Eye (tissue), 1 donor: ENCODE results near the gene HTT.
A peak's percentile ranks its signal among the peaks of the same experiment; 100 is the strongest.

ENCODE experiments used
- DNase-seq: peaks from one replicate; pipeline ENCODE4 v3.0.0-alpha.2; 2015

Gene HTT

GRCh38 chr4:3280466-3280865, 206.0 kb downstream of the HTT start:
- DNase-seq, result no peak

- DNase-seq, result no peak
These were observed 209.0 kb downstream of the HTT start for GRCh38 chr4:3283483-3283882.

GRCh38 chr4:3283916-3284315, 209.4 kb downstream of the HTT start:
- DNase-seq, result no peak

GRCh38 chr4:3284734-3285557, 210.5 kb downstream of the HTT start:
- DNase-seq, result no peak

GRCh38 chr4:3285558-3286334, 211.3 kb downstream of the HTT start:
- no peak for DNase-seq

- DNase-seq, result no peak
These were observed 212.1 kb downstream of the HTT start for GRCh38 chr4:3286335-3287175.

GRCh38 chr4:3287271-3287971, 212.9 kb downstream of the HTT start:
- no peak for DNase-seq

- no peak for DNase-seq
These were observed 213.6 kb downstream of the HTT start for GRCh38 chr4:3287972-3288570.

- DNase-seq, result no peak
These were observed 214.2 kb downstream of the HTT start for GRCh38 chr4:3288571-3289094.

GRCh38 chr4:3290476-3290875, 216.0 kb downstream of the HTT start:
- no peak for DNase-seq

- no peak for DNase-seq
These were observed 216.4 kb downstream of the HTT start for GRCh38 chr4:3290889-3291321.

- no peak for DNase-seq
These were observed 217.0 kb downstream of the HTT start for GRCh38 chr4:3291411-3291968.

GRCh38 chr4:3291969-3292570, 217.6 kb downstream of the HTT start:
- peak; percentile 77 for DNase-seq

GRCh38 chr4:3292571-3293400, 218.3 kb downstream of the HTT start, which contains the start of gene RGS12:
Gene RGS12 (plus strand): TSS chr4:3293021. CDS start chr4:3316171, 23,150 bp downstream.
- DNase-seq, result peak; percentile 97
